Measurements from ENCODE around the gene GAS7.

DNA sequence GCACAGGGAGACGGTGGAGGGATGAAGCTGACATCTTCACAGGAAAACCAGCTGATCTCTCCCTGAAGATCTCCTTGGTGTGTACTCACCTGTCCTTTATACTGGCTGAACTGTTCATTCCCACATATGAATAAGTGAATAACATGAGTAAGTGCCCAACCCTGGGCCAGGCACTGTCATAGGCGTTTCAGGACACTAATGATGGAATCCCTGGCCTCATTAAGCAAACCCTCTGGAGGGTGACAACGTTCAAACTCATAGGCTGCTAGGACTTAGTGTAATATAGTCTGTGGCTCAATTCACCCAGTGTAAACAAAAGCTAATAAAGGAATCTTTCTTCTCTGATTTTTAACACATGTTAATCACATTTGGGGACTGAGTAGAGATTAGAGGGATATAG lies 24.5 kb downstream of the GAS7 start:
- TF ChIP-seq, protein P1, sequence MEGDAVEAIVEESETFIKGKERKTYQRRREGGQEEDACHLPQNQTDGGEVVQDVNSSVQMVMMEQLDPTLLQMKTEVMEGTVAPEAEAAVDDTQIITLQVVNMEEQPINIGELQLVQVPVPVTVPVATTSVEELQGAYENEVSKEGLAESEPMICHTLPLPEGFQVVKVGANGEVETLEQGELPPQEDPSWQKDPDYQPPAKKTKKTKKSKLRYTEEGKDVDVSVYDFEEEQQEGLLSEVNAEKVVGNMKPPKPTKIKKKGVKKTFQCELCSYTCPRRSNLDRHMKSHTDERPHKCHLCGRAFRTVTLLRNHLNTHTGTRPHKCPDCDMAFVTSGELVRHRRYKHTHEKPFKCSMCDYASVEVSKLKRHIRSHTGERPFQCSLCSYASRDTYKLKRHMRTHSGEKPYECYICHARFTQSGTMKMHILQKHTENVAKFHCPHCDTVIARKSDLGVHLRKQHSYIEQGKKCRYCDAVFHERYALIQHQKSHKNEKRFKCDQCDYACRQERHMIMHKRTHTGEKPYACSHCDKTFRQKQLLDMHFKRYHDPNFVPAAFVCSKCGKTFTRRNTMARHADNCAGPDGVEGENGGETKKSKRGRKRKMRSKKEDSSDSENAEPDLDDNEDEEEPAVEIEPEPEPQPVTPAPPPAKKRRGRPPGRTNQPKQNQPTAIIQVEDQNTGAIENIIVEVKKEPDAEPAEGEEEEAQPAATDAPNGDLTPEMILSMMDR (IDR thresholded peaks at IDR 0.05), result no peak
- TF ChIP-seq EP300 (IDR thresholded peaks at IDR 0.05) (no peak), POLR2AphosphoS5 (IDR thresholded peaks at IDR 0.05) (no peak), POLR2A (IDR thresholded peaks at IDR 0.05) (no peak)
